Muscle of back (tissue), 11 donors: ENCODE data around the gene INSIG1. TPM values are rescaled to one million over a fixed set of nuclear protein-coding genes. Genes with fewer than 3 reads are reported as not detected.
A peak's percentile ranks its signal among the peaks of the same experiment; 100 is the strongest.

Experiments used
- DNase-seq, 3 donors: peaks; one replicate each; pipeline versions ENCODE4 v3.0.0 to v3.0.0-alpha.2; 2013
- polyA plus RNA-seq, 10 donors: library from polyadenylated mRNA; unstranded; fragments of 120-200 nt; gene quantifications; one replicate each; pipeline ENCODE4 v1.2.1, GENCODE V29; 2013; ENCODE audit not compliant: insufficient read length in 10 of 10

Gene INSIG1
- polyA plus RNA-seq, 10 donors, result 17.0 to 33.0 (median 24.6) TPM

DNA sequence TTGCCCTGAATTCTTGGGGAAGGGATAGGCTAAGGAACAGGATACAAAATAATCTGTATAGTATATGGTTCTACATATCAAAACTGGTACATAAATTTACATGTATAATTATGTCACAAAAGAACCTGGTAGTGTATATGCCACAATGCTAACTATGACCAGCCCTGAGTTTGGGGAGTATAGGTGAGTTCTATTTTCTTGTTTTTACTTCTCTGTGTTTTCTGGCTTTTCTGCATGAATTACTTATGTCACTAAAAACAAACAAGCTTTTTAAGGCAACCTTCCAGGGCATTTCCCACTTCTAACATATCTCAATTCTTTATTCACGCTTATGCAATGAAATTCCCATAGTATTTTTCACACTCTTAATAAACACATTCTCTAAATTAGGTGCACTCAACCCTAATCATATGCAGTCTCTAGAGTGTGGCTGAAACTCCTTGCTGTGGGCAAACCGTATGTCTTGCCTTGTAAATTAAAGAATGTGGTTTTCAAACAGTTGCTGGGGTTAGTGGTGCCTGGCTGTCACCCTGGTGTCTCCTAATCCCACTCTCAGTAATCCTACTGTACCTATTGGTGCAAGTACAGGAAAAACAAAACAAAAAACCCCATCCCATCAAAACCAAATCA lies 14.0 kb upstream of the INSIG1 start:
- DNase-seq, result no peak

DNA sequence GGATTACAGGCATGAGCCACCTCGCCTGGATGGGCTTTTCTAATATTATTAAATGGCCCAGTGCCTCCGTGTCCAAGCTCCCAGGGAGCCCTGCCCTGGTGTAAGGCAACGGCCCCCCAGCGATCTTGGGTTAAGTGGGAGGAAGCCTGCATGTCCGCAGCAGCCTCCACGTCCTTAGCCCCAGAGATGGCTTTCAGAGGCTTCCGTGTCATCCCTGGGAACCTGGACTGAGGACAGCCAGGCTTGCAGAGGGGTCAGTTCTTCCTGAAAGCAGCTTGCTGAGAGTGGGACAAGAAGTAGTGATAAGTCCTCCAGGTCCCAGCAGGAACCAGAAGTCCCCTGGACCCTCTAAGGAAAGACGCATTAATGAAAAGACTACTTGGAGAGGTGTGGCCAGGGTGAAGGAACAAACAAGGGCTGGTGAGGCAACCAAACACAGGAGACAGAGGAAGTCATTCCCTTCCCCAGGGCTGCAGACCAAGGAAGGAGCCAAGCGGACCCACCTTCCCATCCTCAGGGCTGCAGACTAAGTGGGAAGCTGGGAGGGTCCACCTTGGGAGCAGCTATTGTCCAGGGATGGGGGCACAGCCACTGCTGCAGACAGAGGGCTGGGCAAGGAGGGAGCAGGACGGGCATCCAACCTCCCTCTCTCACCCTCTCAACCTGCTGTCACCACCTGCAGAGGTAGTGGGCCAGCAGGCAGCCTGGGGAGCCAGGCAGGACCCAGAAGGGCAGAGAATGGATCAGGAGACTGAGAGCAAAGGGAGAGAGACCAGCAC lies 13.0 kb upstream of the INSIG1 start:
- no peak for DNase-seq

DNA sequence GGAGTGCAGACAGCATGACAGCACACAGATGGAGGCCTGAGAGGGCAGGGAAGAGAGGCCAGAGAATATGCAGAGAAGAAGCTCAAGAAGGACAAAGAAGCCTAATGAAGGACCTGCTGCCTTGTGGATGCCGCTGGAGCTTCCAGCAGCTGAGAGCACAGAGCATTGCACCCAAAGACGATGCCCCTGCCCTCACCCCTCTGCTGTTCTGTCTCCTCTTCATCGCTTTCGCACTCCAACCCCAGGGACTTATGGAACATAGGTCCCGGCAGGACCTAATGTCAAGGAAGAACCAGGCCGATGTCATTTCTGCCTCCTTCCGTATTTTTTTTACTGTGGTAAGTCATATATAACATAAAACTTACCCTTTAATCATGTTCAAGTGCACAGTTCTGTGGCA lies 12.3 kb upstream of the INSIG1 start:
- DNase-seq, result no peak

DNA sequence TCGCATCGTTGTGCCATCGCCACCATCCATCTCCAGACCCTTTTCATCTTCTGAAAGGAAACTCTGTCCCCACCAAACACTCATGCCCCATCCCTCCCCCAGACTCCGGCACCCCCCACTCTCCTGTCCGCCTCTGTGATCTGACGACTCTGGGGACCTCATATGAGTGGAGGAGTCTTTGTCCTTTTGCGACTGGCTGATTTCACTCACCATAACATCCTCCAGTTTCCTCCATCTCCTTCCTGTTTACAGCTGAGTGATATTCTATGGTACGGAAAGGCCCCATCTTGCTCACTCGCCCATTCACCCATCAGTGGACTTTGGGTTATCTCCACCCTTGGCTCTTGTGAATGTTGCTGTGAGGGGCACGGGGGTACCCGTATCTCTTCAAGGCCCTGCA lies 11.8 kb upstream of the INSIG1 start:
- DNase-seq, result no peak

DNA sequence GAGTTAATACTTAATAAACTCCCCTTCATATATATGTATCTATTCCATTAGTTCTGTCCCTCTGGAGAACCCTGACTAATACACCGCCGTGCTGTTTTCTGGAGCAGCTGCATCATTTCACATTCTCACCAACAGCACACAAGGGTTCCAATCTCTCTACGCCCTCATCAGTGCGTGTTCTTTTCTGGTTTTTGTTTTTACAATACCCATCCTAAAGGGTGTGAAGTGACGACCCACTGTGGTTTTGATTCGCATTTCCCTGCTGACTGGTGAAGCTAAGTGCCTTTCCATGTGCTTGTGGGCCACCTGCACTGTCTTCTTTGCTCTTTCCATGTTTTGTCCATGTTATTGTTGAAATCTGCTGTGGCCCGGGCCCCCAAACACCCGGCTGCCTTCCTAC lies 11.0 kb upstream of the INSIG1 start:
- DNase-seq, result no peak

DNA sequence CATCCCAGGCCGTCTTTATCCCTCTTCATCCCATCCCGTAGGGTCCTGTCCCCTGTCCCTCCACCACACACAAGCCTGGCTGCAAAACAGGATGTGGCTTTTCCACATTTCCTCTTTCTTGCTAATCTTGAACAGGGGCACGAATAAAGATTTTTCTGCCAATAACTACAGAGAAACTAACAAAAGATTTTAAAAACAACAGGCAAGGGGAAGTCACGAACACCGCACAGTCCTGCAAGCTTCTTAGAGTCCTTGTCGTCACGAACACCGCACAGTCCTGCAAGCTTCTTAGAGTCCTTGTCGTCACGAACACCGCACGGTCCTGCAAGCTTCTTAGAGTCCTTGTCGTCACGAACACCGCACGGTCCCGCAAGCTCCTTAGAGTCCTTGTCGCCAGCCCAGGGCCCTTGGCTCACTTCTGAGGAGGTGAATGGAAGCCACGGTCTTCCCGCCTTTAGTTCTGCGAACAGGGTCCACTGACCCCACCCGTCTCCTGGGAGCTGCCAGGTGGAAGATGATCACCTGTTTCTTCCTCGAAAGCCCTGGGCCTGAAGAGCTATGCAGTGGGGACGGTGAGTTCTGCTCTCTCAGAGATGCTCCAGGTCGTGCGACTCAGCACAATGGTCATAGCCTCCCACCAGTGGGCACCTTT lies 10.3 kb upstream of the INSIG1 start:
- no peak for DNase-seq

DNA sequence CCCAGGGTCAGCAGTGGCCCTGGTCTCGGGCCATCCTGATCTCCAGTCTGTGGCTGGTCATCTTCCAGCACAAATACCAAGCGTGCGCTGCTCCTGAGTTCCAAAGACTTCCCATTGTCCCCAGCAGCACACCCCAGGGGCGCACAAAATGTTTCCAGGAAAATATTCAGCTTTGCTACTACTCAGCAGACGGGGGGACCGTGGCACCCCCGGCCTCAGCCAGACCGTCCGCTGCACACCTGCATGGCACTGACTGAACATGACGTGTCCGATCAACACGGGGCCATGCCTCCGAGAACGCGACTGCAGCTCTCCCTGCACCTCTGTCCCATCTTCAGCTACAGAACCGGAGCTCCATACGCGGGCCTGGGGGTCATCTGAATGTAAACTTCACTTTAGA lies 9.6 kb upstream of the INSIG1 start:
- no peak for DNase-seq

DNA sequence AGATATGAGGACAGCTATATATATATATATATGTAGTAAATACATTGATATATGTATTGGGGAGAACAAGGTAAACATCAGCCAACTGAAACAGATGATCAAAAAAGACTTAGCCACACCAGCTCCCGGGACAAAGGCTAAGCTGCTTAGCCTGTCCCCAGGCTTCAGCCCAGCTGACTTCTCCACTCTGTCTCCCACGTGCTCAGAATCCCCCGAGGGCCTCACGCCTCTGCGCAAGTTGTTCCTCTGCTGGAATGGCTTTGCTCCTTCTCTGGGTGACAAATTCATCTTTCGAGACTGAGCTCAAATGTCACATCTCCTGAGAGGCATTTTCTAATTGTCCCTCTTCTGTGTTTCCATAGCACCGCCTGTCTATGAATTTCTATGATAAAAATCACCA lies 8.6 kb upstream of the INSIG1 start:
- no peak for DNase-seq

DNA sequence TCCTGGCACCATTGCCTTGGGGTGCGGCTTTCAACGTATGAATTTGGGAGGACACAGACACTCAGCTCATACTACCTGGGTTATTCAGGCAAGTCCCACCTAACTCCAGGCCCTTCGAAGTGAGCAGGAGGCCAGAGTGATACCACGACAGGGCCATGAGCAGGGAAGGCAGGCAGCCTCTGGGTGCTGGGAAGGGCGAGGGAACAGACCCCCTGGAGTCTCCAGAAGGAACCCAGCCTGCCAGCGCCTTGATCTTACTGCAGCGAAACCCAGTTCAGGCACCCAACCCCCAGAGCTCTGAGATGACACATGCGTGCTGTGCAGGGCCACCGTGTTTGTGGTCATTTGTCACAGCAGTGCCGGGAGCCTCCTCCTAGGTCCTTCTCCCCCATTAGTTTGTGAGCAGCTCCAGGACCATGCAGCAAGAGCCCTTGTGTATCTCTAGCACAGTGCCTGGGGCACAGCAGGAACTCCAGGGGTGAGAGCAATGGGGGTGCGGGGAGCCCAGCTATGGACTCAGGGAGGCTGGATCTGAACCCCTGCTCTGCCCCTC lies 7.7 kb upstream of the INSIG1 start:
- DNase-seq, result no peak

DNA sequence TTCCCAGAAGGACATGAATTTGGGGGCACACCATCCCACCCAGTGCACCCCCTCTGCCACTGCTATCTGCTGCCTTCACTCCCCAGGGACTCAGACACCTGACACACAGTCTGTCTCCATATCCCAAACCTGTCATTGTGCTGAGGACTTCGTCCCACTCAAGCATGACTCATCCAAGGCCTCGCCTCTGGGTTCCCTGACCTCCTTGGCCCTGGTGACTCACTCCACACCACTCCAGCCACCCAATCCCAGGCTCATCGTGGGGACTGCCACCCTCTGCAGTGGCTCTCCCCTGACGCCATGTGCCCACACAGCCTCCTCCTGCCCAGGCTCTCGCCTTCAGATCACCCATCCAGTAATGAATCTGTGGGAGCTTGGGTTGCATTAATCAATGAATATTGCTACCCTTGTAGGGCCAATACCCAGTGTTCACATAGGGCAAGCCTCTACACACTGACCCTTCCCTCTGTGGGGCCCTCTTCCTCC lies 6.6 kb upstream of the INSIG1 start:
- DNase-seq, result no peak

DNA sequence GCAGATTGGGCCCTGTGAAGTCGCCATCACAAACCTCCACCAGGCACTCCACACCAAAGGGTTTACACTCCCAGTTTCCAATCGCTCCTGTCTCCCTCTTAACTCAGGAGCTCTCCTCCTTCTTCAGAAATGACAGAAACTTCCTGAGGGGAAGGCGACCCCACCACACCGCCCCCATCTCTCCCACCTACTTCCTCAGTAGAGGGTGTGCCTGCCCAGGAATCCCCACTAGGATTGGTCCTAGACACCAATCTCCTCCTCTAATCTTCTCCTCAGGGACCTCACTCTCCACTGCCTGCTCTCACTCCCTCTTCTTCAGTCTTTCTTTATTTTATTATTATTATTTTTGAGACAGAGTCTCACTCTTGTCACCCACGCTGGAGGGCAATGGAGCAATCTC lies 5.9 kb upstream of the INSIG1 start:
- no peak for DNase-seq

DNA sequence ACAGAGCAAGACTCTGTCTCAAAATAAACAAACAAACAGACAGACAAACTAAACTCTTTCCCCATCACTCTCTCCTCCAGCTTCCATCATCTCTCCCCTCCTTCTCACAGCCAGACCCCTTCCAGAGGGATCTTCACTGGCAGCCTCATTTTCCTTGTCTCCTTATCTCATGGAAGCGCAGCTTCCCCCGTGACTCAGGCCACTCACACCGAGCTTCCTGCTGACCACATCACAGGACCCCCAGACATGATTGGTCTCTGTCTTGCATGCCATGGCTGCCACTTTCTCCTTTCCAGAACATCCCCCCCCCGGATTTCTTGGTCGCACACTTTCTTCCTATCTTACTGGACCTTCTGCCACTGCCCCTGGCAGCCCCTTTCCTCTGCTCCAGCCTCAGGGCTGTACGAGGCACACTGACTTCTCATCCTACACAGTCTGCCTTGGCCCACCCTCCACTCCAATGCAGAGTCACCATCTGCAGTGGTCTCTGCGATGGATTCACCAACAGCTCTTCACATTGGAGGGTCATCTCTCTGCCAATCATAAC lies 4.9 kb upstream of the INSIG1 start:
- DNase-seq, result no peak

DNA sequence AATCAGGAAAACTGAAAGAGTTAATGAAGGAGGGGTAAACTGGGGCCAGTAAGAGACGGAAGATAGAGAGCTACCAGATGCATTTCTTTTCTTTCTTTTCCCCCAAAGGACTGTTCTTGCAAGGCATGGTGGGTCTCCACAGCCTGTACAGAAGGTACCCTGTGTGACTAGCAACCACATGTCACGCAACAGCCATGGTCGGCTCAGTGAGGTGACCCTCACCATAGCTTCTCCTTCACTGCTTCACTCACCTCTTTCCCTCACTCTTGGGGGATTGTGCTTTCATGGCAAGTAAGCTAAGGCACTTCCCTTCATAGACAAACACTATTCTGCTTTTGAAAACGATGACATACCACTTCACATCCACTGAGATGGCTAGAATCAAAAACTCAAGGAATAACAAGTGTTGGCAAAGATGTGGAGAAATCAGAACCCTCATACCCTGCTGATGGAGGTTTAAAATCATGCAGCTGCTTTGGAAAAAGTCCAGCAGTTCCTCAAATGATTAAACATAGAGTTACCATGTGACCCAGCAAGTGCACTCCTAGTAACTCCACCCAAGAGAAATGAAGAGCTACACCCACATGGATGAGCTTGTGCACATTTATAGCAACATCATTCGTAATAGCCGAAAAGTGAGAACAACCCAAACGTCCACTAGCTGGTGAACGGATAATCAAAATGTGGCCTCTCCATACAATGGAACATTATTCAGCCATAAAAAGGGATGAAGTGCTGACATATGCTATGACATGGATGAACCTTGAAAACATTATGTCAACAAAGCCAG lies 3.8 kb upstream of the INSIG1 start:
- no peak for DNase-seq

DNA sequence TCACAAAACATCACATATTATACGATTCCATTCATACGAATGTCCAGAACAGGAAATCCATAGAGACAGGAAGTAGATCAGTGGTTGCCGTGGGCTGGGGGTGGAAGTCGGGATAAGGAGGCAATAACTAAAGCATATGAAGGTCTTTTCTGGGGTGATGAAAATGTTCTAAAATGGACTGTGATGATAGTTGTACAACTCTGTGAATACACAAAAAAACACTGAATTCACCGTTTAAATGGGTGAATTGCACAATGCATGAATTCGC lies 3.2 kb upstream of the INSIG1 start:
- no peak for DNase-seq

DNA sequence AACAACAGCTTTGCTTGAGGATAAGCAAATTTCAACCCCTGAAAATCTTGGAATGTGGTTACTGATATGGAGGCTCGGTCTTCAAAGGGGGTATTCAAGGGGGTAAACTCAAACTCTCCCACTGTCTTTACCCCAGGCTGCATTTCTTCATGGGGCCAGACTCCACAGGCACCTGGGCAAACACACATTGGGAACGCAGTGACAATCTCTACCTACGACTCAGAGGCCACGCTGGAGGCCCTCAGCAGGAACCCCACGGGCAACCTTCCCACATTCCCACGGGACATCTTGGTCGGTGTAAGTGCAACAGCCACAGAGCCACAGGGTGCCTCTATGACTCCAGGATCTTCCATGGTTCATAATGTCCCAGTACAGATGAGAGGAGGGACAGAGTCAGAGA lies 2.2 kb upstream of the INSIG1 start:
- DNase-seq, result no peak

DNA sequence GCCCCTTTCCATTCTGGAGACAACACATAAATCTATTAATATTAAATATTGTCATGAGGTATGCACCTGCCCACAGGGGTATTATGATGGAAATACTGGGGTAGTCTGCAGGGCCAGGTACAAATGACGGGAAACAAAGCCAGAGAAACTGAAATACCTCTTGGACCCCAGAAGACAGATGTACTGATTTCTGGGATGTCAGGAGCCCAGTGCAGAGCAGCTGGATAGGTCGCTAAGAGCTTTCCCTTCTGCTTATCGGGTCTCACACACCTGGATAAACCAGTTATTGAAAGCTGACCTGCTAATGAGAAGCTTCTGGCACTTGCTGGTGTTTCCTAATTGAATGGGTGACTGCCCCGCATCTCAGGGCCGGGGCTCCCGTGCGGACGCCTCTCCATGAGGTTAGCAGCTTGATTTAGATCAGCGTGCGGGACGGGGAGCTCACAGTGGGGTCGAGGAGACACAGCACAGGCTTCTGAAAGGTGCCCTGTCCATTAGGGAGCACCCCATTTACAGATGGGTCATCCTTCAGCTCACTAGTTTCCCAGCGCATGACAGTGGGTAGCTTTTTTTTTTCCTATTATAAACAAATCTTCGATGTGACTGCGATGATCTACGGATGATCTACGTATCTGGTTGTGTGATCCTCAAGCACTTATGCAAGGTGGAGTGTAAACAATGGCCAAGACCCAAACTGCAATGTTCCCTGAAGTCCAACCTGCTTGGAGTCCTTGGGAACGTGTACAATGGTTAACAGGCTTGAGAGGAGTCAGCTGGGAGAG lies 1.5 kb upstream of the INSIG1 start:
- no peak for DNase-seq

DNA sequence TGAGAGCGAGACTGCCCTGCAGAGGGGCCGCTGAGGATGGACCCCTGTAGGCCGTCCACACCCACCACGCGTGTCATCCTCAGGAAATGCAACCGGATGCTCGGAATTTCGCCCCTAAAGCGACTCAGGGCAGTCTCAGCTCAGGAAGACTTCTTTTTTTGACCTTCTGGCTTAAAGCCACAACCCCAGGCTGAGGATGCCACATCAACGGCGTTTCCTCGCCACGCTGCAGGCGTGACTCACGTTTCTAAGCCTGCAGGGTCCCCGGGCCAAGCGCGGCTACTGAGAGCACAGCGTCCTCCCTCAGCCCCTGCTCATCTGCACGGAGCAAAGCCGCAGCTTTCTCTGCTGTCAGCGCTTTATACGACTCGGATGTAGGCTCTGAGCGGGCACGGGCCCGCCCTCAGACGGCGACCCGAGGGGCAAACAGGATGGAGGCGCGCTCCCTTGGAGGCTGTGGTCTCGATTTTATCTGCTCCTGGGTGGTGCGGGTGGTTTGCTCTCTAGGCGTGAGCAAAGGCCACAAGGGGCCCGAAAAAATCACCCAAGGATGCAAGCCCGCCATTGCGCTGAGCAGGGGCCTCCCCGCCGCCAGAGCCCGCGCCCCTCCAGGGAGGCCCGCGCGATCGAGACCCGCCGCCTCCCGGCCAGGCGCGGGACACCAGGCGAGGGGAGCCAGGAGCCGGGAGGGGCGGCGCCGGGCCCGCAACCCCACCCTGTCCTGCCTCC lies 726 bp upstream of the INSIG1 start:
- DNase-seq, result peak; percentile 57 to 86 (median 69)

DNA sequence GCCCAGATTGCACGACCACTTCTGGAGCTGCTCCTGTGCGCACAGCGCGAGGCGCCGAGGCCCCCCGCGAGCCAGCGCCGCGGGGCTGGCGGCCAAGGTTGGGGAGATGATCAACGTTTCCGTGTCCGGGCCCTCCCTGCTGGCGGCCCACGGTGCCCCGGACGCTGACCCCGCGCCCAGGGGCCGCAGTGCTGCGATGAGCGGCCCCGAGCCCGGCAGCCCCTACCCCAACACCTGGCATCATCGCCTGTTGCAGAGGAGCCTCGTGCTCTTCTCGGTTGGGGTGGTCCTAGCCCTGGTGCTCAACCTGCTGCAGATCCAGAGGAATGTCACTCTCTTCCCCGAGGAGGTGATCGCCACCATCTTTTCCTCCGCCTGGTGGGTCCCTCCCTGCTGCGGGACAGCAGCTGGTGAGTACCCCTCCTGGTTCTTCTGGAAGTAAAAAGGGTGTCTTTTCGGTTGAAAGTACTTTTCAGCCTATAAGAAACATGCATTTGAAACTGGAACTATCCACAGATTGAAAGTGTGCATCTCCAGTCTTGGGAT lies 683 bp downstream of the INSIG1 start:
- peak in 1 of 3 donors; percentile 38 for DNase-seq

DNA sequence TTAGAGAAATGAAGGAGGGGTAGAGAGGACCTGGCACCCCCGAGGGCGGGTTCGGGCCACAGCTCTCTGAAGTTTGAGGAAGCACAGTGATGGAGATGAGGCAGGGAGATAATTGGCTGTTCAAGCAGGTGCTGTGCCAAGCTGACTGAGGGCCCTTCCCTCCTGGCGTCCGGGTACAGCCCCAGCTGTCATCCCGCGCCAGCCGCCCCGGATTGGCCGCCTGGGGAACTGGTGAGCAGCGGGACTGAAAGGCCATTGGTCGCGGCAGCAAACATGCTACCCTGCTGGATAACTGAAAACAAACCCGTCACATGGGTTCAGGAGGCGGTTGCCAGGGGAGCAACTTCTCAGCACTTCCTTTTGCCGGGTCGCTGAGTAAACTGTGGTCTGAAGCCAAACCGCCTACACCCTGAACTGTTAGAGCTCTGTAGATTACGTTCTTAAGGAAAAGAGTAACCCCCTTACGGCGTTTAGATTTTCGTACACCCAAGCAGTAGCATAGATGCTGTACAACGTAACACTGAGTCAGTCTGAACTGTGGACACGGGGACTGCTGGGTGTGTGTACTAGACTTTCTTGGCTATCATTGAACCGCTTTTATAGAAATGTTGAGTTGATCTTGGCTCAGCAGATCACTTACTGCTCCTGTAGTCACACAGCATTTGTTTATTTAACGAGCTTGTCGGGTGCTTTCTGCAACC lies 1.3 kb downstream of the INSIG1 start:
- peak; percentile 91 to 94 (median 91) for DNase-seq
